ENCODE measurements around the gene RASGRP2.

GRCh38 chr11:64764040-64764611 is 20.2 kb upstream of the RASGRP2 start:
- TF ChIP-seq CTCF (IDR thresholded peaks at IDR 0.05), result no peak
- no peak for TF ChIP-seq POLR2A (IDR thresholded peaks at IDR 0.05)
